ENCODE measurements around the gene ABCC2. TPM values are rescaled to one million over a fixed set of nuclear protein-coding genes. Genes with fewer than 3 reads are reported as not detected.

ABCC2 gene
- total and polyA plus RNA-seq, 2 experiments from 2014 or later = 0.19 to 0.86 TPM

- Histone ChIP-seq H3F3A (ENCODE audit: insufficient read depth) (no peaks in the 10 kb centered on the region), H3K36me3 (ENCODE audit: low read depth) (peaks cover 46% of the 10 kb centered on the region), H3K4me1 (ENCODE audit: insufficient read depth) (no peaks in the 10 kb centered on the region), H4K20me1 (ENCODE audit: insufficient read depth) (no peaks in the 10 kb centered on the region), H3K27ac (no peak overlapping the region), H3K79me2 (ENCODE audit: insufficient read depth) (no peaks in the 10 kb centered on the region; the same call in 1 of the 2 replicates), H3K4me3 (no peak overlapping the region), H3K9me2 (ENCODE audit: insufficient read depth) (no peaks in the 10 kb centered on the region), H3K9me3 (ENCODE audit: low read depth) (no peaks in the 10 kb centered on the region), H3K4me2 (ENCODE audit: unreplicated experiment) (no peak overlapping the region), H2AFZ (no peak overlapping the region), H3K27me3 (replicated peaks; ENCODE audit: insufficient read depth) (no peaks in the 10 kb centered on the region), H3K9ac (no peak overlapping the region)
- TF ChIP-seq EZH2 (IDR thresholded peaks at IDR 0.05; ENCODE audit: insufficient read depth, poor library complexity, severe bottlenecking) (no peak), EZH2phosphoT487 (IDR thresholded peaks at IDR 0.05; ENCODE audit: insufficient read depth, low read depth) (no peak)
- 96% methylated on average over 2 of the region's 2 CpGs for WGBS, 2 experiments (ENCODE audit: low coverage in 1 of 2, low lambda C conversion rate in 2 of 2, missing lambda C conversion rate in 2 of 2)
- in situ Hi-C loops (cut with MboI) = no loop called here
- no peak for DNase-seq
These were observed 33.5 kb upstream of the ABCC2 start for GRCh38 chr10:99748823-99749451.

GRCh38 chr10:99750641-99751040 lies 31.8 kb upstream of the ABCC2 start:
- 0 out of 2 replicates have a peak, but pooled peaks cover 6% of the 10 kb centered on the region for H3F3A ChIP-seq (ENCODE audit: insufficient read depth)

DNA sequence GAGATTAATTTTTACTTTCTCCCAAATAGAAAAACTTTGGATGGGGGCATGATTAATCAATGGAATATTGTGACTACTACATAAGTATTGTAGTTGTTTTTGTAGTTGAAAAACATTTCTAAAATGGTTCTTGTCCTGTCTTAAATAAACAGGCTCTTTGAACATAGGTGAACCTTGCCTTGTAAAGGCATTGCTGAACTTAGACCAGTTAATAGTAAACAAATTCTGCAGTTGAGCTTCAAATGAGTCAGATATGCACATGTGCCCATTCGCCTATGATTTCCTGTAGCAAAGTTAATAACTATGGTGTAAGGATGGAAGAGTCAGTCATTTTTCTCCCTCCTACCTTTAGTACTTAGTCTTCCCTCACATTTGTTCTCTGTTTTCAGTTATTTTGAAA lies 27.8 kb upstream of the ABCC2 start:
- no peaks in the 10 kb centered on the region for H3K27me3 ChIP-seq (replicated peaks; ENCODE audit: insufficient read depth)
- H3F3A ChIP-seq (ENCODE audit: insufficient read depth) = peaks cover 22% of the 10 kb centered on the region; the same call in 1 of the 2 replicates
- H3K36me3 ChIP-seq (ENCODE audit: low read depth) = peaks cover 24% of the 10 kb centered on the region
- no peak overlapping the region for H3K4me3 ChIP-seq
- peaks cover 24% of the 10 kb centered on the region for H3K4me1 ChIP-seq (ENCODE audit: insufficient read depth)
- no peak overlapping the region for H3K9ac ChIP-seq
- H2AFZ ChIP-seq = no peak overlapping the region
- no peaks in the 10 kb centered on the region for H4K20me1 ChIP-seq (ENCODE audit: insufficient read depth)
- TF ChIP-seq EZH2 (IDR thresholded peaks at IDR 0.05; ENCODE audit: insufficient read depth, poor library complexity, severe bottlenecking) = no peak
- TF ChIP-seq EZH2phosphoT487 (IDR thresholded peaks at IDR 0.05; ENCODE audit: insufficient read depth, low read depth) = no peak
- H3K9me2 ChIP-seq (ENCODE audit: insufficient read depth) = no peaks in the 10 kb centered on the region
- 11 to 24% methylated on average over 1 of the region's 1 CpG for WGBS, 2 experiments (ENCODE audit: low coverage in 1 of 2, low lambda C conversion rate in 2 of 2, missing lambda C conversion rate in 2 of 2)
- H3K79me2 ChIP-seq (ENCODE audit: insufficient read depth) = no peaks in the 10 kb centered on the region
- no peak overlapping the region for H3K4me2 ChIP-seq (ENCODE audit: unreplicated experiment)
- in situ Hi-C loops (cut with MboI) = no loop called here
- peak; percentile 59 for DNase-seq
- H3K9me3 ChIP-seq (ENCODE audit: low read depth) = no peaks in the 10 kb centered on the region
- H3K27ac ChIP-seq = no peak overlapping the region

More at GRCh38 chr10:99750641-99751040, 31.8 kb upstream of the ABCC2 start:
- H3K4me3 ChIP-seq = no peak overlapping the region
- H3K9me2 ChIP-seq (ENCODE audit: insufficient read depth) = no peaks in the 10 kb centered on the region
- in situ Hi-C loops (cut with MboI) = no loop called here
- H3K79me2 ChIP-seq (ENCODE audit: insufficient read depth) = no peaks in the 10 kb centered on the region; the same call in 1 of the 2 replicates
- TF ChIP-seq EZH2 (IDR thresholded peaks at IDR 0.05; ENCODE audit: insufficient read depth, poor library complexity, severe bottlenecking) (no peak), EZH2phosphoT487 (IDR thresholded peaks at IDR 0.05; ENCODE audit: insufficient read depth, low read depth) (no peak)
- H3K9me3 ChIP-seq (ENCODE audit: low read depth) = no peaks in the 10 kb centered on the region
- H3K4me2 ChIP-seq (ENCODE audit: unreplicated experiment) = no peak overlapping the region
- no peak overlapping the region for H3K9ac ChIP-seq
- H3K36me3 ChIP-seq (ENCODE audit: low read depth) = peaks cover 41% of the 10 kb centered on the region
- DNase-seq = no peak
- H2AFZ ChIP-seq = no peak overlapping the region
- H3K4me1 ChIP-seq (ENCODE audit: insufficient read depth) = peaks cover 10% of the 10 kb centered on the region; the same call in 1 of the 2 replicates
- H3K27ac ChIP-seq = no peak overlapping the region
- H4K20me1 ChIP-seq (ENCODE audit: insufficient read depth) = no peaks in the 10 kb centered on the region
- H3K27me3 ChIP-seq (replicated peaks; ENCODE audit: insufficient read depth) = no peaks in the 10 kb centered on the region

DNA sequence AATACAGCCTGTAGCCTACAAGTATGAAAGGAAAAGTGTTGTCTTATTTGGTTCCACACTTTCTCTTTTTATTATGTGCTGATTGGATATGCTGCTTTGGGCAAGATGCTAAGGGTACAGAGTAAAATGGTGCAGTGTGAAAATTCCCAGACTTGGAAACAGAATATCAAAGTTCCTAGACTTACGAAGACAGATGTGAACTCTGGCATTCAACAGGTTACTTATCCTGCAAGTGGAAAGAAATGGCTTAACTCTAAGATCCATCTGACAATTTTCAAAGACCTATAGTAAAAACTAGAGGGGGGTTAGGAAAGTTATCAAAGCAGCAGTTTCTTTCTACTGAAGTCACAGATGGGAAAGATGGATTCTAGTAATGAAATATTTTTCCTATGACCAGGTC lies 26.3 kb upstream of the ABCC2 start:
- Histone ChIP-seq H3K79me2 (ENCODE audit: insufficient read depth) (no peaks in the 10 kb centered on the region), H3K4me2 (ENCODE audit: unreplicated experiment) (no peak overlapping the region), H3K9me2 (ENCODE audit: insufficient read depth) (no peaks in the 10 kb centered on the region), H3K4me3 (no peak overlapping the region), H3K27me3 (replicated peaks; ENCODE audit: insufficient read depth) (no peaks in the 10 kb centered on the region), H2AFZ (no peak overlapping the region), H3K36me3 (ENCODE audit: low read depth) (peaks cover 24% of the 10 kb centered on the region), H3K9me3 (ENCODE audit: low read depth) (no peaks in the 10 kb centered on the region), H3K9ac (no peak overlapping the region), H3K4me1 (ENCODE audit: insufficient read depth) (peaks cover 26% of the 10 kb centered on the region), H3F3A (ENCODE audit: insufficient read depth) (peaks cover 23% of the 10 kb centered on the region; the same call in 1 of the 2 replicates), H4K20me1 (ENCODE audit: insufficient read depth) (no peaks in the 10 kb centered on the region), H3K27ac (no peak overlapping the region)
- no peak for DNase-seq
- 100% methylated on average over 1 of the region's 1 CpG for WGBS, 2 experiments (ENCODE audit: low coverage in 1 of 2, low lambda C conversion rate in 2 of 2, missing lambda C conversion rate in 2 of 2)
- in situ Hi-C loops (cut with MboI) = no loop called here
- no peak for TF ChIP-seq EZH2phosphoT487 (IDR thresholded peaks at IDR 0.05; ENCODE audit: insufficient read depth, low read depth)
- TF ChIP-seq EZH2 (IDR thresholded peaks at IDR 0.05; ENCODE audit: insufficient read depth, poor library complexity, severe bottlenecking) = no peak
